ENCODE results near the gene DMRTC2.
"Not testable (repeated sequence)": the region's sequence is repeated elsewhere in the genome, so short reads cannot be mapped to it uniquely, and the experiment has no call there.

DNA sequence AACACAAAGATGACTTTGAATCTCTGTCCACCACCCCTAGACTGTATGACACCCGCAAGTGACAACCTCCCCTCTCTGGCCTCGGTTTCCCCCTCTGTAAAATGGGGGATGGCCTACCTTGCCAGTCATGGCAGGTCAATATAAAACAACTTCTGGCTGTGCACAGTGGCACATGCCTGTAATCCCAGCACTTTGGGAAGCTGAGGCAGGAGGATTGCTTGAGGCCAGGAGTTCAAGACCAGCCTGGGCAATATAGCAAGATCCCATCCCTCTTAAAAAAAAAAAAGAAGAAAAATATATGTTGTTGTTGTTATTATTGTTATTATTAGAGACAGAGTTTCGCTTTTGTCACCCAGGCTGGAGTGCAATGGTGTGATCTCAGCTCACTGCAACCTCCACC is 31.1 kb downstream of the DMRTC2 start:
- TF ChIP-seq POLR2AphosphoS5 (IDR thresholded peaks at IDR 0.05; ENCODE audit: low read depth, low read length); POLR2A (IDR thresholded peaks at IDR 0.05; ENCODE audit: low read depth, low read length); TAF1 (IDR thresholded peaks at IDR 0.05; ENCODE audit: borderline replicate concordance, low read depth, low read length): not testable (repeated sequence)
